ENCODE measurements around the gene HTT.

Gene HTT

DNA sequence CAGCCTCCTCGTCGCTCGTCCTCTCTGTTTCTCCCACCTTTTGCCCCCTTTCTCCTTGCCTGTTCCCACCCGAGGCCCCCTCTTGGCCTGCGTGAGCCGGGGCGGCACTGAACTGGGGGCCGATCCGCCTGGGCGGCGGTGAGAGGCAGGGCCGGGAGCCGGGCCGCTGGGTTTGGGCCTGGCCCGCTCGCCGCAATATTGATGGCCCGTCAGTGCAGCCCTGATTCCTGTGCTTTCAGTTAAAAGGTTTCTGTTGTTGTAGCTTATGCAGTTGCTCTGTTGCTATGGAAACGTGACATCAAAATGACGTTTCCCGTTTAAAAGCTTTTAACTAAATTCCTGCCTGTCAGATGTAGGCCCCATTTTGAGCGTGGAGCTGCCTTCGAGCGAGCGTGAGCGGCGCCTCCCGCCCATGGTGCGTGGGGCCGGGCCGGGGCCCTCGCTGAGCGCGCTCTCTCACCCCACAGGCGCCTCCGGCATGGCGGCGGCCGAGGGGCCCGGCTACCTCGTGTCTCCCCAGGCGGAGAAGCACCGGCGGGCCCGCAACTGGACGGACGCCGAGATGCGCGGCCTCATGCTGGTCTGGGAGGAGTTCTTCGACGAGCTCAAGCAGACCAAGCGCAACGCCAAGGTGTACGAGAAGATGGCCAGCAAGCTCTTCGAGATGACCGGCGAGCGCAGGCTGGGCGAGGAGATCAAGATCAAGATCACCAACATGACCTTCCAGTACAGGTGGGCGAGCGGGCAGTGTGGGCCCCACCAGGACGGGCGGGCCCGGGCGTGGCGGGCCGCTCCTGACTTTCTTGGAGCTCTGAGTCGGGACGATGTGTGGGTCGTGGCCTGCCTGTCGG, 174.6 kb downstream of the HTT start, which contains the start of gene MSANTD1:
Gene MSANTD1, plus strand, starts transcription at position 349 of the 851 bp plus-strand sequence. Its CDS starts 64 bp downstream, at position 413.
- DNase-seq (ENCODE audit: low spot score) = no peak

DNA sequence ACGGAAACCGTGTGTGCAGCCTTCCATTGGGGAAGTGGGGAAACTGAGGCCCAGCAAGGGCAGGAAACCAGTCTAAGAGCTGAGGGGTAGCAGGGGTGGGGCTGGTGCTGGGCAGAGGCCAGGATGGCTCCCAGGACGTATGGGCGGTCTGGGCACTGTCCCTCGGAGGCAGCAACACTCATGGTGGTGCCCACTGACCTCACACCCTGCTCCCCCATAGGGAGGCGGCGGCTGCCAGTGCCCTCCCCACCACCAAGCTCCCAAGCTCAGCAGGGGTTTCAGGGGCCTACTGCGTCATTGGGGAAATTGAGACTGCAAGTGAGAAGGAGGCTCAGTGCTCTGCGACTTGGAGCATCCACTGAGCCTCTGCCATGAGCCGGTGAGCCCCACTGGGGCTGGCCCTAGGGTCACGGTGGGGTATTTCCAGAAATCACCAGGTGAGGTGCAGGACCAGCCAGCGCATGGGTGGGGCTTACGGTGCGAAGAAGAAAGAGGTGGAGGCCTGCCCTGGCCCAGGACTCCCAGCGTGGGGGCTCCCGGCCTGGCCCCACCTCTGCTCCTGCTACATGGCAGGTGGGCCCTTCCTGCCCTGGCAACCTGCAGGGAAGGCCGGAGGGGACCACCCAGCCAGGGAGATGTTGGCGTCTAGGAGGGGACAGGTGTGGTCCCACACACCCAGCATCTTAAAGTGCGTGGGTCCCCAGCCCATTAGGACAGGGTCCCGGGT, 175.4 kb downstream of the HTT start:
- no peak for DNase-seq (ENCODE audit: low spot score)

DNA sequence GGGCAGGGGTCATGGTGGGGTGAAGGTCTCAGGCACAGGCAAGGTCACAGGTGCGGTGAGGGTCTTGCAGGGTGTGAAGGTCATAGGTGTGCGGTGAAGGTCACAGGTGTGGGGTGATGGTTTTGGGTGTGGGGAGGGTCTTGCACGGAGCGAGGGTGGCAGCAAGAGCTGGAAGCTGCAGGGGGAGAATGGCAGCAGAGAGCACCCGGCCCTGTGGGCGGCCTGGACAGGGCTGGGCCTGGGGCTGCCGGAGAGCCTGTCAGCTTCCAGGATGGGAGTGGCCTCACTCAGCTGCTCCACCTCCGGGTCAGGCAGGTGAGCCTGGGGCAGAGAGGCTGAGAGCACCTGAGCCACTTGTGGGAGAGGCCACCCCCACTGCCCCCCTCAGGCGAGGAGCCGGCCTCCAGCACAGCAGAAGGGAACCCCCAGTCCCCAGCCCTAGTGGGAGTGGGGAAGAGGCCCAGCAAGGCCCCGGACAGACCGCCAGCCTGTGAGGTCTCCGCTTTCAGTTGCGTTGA, 176.0 kb downstream of the HTT start:
- no peak for DNase-seq (ENCODE audit: low spot score)

DNA sequence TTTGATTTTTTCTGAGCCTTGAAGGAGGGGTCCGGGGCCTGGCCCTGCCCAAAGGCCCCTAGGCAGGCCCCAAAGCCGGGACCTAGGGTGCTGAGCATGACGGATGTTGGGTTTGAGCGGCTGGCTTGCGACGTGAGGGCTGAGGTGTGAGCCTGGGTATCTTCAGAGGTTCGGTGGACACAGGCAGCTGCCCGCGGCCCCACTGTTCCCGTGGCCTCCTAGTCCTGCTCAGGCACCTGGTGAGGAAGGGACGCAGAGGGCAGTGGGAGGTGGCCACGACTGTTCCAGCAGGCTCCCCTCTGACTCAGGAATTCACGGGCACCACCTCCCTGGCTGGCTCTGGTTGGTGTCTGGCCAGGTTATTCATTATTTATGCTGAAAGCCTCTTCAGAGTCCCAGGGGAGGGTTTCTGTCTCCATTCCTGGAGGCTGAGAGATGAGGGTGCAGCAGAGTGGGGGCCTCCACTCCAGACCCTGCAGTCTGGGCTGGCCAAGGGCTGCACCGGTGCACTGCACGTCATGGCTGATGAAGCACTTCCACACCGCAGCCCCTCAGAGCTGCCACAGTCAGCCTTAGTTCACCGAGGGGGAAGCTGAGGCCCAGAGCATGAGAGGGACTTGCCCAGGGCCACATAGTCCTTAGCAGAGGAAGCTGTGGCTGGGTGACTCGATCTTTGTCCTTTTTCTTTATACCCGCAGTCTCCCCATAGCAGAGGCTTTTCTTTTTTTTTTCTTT, 176.6 kb downstream of the HTT start:
- DNase-seq (ENCODE audit: low spot score) = no peak

DNA sequence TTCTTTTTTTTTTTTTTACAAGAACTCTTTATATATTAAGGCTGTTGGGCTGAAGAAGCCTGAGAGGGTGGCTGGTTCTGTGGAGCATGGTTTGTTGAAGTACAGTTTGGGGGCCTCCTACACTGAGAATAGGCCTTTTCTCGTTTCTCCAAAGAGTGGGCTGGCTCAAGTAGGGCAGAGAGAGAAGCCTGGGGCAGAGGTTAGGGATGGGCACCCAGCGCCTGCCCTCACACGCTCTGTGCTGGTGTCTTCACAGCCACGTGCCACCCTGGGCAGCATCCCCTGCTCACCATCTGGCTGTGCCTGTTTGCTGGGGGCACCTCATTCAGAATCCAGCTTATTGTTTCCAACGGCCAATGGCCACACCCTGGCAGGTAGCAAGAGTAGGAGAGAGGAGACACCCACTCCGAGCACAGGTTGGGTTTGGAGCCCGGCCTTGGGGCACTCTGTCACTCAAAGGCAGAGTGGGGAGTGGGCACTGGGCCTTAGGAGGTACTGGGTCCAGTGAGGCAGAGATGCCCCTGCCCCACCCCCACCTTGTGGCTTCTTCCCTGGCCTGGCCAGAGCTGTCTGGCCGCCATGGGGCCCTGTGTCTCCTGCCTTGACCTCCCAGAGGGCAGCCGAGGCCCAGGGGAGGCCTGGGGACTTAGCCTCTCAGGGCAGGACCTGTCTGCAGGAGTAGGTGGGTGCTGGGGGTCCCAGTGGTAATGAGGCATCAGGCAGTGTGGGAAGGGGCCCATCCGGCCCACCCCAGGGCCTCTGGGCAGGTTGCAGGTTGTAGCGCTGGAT, 177.4 kb downstream of the HTT start:
- no peak for DNase-seq (ENCODE audit: low spot score)

DNA sequence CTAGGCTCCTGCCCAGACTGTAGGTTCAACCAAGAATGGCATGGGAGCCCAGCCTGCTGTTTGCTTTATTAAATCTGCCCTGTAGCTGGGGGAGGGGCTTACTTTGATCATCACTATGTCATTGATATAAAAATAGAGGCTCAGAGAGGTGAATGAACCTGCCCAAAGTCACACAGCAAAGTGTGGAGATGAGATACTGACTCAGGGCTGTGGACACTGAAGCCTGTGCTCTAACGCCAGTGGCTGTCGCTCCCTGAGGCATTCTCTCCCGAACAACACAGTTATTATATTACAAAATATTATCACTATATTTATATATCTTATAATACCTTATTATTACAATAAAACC, 178.0 kb downstream of the HTT start:
- DNase-seq (ENCODE audit: low spot score) = no peak

DNA sequence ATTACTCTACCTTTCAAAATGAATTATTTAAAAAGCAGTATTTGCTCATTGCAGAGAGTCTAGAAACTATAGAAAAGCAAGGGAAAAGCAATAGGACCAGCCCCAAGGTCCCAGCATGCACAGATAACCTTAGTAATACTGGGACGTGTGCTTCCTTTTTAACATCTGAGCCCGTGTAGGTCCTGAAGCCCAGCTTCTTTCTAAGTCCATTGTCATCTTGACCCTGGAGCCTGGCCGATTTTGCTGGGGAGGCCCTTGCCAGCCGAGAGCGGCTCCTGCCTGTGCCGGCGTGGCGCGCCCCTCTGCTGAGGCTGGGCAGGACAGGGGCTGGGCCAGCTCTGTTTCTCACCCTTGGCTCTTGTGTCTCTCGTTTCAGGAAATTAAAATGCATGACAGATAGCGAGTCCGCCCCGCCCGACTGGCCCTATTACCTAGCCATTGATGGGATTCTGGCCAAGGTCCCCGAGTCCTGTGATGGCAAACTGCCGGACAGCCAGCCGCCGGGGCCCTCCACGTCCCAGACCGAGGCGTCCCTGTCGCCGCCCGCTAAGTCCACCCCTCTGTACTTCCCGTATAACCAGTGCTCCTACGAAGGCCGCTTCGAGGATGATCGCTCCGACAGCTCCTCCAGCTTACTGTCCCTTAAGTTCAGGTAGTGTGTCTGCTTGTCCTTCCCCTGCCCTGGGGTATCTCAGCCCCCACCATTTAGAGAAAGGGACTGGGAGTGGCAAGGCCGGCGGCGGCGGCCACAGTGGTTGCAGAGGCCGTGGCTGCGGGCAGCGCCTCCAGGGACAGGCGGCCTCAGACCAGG, 178.6 kb downstream of the HTT start:
- no peak for DNase-seq (ENCODE audit: low spot score)

DNA sequence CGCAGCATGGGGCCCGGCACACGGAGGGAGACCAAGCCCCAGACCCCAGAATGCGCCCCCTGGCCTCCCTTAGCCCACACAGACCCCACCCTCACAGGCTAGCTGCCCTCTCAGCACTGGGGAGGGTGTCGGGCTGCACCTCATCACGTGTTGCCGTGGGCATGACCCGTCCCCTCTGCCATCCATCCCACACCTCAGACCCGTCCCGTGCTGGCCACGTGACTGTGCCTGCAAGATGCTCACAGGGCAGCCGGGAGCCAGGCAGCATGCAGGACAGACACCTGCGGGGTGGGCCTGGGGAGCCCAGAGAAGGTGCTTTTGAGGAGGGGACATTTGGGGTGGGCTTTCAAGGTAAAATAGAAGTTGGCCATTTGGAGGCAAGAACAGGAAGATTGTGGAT, 179.3 kb downstream of the HTT start:
- DNase-seq (ENCODE audit: low spot score) = no peak

DNA sequence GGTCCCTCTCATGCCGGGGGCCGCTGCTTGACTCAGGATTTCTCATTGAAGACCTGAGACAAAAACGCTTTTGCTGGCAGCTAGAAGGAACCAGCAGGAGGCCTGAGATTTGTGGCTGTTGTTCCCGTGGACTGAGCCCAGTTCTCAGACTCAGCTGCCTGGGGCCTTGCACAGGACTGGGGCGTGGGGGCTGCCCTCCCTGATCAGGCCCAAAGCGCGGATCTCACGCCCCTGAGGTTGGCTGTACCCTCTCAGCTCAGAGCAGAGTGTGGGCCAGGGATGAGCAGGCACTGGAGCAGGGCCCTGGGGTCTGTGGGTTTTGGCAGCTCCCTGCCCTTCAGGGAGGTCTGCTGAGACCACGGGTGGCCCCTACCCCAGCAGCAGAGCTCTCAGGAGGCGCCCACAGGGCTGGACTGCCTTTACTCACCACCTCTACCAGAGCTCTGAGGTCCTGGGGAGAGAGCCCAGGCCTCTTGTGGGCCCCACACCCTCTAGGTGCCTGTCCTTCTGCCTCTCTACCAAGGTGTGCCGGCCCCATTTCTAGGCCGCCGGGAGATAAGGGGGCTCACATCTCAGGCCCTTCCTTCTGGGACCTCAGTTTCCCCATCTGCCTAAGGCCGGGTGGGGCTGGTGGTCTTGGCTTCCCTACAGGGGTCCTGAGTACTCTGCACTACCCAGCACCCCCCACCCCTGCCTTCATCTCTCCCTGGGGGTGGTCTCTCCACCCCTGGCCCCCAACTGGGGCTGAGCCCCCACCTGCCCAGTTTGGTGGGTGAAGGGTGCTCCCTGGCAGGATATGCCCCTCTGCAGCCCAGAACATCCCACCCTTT, 180.0 kb downstream of the HTT start:
- no peak for DNase-seq (ENCODE audit: low spot score)

DNA sequence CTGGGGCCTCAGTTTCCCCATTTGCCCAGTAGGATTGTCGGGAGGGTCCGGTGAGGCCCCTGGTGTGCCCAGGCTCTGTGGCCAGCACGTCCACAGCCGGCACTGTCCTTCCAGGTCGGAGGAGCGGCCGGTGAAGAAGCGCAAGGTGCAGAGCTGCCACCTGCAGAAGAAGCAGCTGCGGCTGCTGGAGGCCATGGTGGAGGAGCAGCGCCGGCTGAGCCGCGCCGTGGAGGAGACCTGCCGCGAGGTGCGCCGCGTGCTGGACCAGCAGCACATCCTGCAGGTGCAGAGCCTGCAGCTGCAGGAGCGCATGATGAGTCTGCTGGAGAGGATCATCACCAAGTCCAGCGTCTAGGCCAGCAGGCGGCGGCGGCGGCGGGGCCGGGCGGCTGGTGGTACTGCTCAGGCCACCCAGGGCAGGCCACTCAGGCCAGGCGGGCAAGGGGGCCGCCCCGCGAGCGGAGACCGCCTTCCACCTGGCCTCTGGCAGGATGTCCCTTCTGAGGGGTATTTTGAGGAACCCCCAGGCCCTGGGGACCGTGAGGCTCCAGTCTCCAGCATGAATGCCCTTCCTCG, 181.2 kb downstream of the HTT start:
- no peak for DNase-seq (ENCODE audit: low spot score)

DNA sequence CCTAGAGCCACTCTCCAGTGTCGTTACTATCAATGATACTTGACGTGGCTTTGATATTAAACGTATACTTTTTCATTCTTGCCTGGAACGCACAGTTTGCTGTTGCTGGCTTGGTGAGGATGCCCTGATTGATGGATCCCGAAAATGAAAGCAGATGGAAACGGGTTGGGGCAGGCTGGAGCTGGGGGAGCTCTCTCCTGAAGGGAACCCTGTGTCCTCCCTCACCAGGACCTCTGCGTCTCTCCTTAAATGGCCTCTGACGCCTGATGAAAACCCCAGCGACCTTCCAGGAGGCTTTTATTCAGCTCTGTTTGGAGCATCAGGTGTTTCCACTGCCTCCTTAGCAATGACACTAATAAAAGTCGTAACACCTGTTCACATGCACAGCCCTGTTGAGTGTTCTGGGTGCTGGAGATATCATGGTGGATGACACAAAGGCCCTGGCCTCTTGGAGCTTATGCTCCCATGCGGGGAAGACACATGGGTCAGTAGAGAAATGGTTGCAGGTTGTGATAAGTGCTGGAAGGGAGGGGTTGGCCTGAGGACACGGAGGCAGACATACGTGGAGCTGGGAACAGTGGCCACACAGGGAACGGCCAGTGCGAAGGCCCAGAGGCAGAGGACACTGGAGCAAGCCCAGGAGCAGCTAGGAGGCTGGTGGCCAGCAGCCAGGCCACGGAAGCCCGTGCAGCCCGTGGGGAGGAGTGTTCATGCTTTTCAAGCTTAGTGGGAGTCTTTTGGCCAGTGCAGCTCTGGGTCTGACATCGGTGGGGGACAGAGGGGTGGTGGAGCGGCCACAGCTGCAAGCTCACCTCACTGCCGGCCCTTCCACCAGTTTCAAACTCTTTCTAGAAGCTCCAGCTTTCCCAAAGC, 182.0 kb downstream of the HTT start:
- no peak for DNase-seq (ENCODE audit: low spot score)

DNA sequence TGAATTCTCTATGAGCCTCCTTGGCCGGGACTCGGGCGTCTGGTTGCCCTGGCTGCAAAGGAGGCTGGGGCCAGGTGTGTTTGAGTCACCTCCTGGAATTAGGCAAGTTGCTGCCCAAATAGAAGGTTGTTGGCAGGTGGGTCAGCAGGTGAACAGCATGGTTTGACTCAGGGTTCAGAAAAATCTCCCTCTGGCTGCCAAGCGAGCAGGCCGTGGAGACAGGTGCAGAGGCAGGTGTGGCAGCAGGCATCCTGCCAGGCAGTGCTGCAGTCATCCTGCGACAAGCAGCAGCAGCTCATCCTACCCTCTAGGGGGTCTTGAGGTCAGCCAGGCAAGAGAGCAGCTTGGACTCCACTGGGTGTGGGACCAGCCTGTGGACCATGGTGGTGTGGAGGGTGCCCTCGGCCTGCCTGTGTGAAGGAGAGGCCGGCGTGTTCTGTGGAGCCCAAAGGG, 182.6 kb downstream of the HTT start:
- no peak for DNase-seq (ENCODE audit: low spot score)

DNA sequence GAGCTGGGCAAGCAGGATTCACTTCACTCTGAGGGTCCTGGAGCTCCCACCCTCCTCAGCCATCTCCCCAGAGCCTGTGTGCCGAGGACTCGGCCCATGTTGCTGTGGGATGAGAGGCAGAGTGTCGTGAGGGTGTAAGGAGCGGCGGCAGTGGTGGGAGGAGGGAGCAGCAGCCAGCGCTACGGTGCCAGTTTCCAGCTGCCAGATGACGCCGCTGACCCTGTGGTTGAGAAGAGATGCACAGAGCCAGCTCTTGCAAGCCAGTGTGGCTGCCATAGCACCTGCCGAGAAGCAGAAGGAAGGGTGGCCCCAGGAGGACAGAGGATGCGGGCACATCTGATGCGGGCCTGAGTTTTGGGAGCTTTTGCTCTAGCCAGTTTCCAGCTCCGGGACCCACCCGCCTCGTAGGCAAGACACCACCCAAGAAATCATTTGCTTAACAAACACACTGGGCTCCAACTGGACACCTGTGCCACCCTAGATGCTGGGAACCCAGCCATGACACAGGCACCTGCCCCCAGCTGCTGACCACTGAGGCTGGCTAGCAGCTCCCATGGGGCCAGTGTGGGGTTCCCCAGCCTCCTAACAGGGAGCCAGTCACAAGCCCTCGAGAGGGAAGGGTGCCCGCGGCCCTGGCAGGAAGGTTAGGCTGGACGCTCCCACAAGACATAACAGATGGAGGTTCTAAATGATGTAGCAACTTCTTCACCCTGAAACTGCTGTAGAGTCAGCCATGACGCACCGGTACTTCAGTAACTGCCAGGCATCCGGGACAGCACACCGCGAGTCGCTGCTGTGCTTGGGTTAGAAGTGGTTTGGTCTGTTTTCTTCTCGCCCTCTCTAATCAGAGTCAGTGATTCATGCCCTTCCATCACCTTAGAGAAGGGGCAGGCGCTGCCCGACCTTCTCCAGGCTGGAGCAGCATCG, 183.3 kb downstream of the HTT start:
- DNase-seq (ENCODE audit: low spot score) = no peak

DNA sequence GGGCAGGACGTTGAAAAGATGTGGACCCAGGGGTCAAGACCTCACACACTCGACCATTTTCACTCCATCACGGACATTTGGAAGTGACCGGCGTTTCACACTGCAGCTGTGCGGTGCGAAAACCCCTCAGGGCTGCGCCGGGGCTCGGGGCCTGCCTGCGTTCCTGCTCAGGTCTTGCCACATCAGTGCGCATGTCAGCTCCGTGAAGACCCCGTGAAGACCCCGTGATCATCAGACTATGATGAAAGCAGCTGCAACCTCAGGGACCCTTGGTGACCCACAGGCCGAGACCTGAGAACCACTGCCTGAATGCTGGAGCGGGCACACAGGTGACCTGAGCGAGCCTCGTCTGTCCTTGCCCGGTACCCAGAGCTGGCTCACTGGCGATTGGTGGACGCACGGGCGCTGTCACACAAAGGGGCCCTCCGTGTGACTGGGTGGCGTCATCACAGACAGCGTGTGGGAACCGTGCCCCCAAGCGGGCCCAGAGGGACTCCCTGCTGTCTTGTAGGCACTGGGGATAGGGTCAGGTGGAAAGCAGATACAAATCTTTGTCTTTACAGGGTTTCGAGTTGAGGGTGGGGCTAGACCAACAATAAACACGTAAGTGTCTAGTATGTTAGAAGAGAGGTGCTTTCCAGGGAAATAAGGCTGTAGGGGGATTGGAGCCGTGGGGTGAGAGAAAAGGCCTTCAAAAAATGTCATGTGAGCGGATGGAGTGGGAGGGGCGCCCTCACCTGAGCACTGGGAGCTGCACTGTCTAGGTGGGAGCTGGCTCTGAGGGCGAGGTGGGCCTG, 187.1 kb downstream of the HTT start:
- DNase-seq (ENCODE audit: low spot score) = no peak

DNA sequence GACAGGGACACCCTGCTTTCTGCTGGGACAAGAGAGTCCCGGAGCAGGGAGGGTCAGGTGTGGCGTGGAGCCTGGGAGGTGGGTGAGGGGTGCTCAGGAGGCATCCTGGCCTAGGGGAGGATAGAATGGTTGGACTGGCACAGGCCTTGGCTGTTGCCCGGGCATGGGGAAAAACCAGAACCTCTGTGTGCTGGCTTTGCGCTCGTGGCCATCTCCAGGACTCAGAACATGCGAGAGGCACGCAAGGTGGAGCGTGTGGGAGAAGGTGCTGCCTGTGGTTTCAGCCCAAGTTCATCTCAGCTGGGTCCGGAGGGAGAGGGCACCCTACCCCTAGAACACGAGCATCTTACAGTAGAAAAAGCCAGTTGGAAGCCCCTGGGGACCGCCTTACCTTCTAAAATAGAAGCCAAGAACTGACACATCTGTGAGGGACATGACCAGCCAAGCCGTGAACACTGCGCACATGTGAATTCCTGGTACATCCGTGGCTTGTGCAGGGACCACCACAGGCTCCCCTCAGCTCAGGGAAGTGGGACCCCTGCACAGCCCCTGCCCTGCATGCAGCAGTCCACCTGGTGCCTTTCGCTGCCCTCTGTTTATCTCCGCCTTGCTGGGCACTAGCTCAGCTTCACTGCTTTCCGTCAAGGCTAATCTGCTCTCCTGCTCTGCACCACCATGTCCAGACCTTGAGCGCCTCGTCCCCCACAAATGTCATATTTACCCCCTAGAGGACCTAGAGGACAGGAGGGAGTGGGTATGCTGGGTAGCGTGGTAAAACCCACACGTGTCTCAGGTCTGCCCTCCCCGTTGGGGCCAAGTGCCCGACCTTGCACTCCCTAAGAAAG, 187.9 kb downstream of the HTT start:
- DNase-seq (ENCODE audit: low spot score) = no peak
